CD4-positive, CD25-positive, alpha-beta regulatory T cell (primary cell): ENCODE data around the gene CCDC187. TPM values are rescaled to one million over a fixed set of nuclear protein-coding genes. Genes with fewer than 3 reads are reported as not detected.
A peak's percentile ranks its signal among the peaks of the same experiment; 100 is the strongest.

ENCODE experiments used
- ATAC-seq, 2 donors: fragments of 150-1000 bp; cut with Tn5 transposase; one replicate each; pipeline ENCODE4 v1.10.0; 2021; ENCODE audit warnings: low read depth in 2 of 2, moderate number of reproducible peaks in 2 of 2, moderate library complexity in 1 of 2
- DNase-seq, 3 donors: peaks; one replicate each; pipeline versions ENCODE4 v3.0.0 to v3.0.0-alpha.2; 2012 to 2022; ENCODE audit warnings: mixed read lengths in 1 of 3
- H3K27ac ChIP-seq: one replicate; pipeline ENCODE4 v1.7.0; 2013; ENCODE audit warnings: mild to moderate bottlenecking, low read length; ENCODE audit not compliant: insufficient read depth, poor library complexity, severe bottlenecking
- H3K27me3 ChIP-seq: one replicate; pipeline ENCODE4 v1.7.0; 2013; ENCODE audit warnings: low read length; ENCODE audit not compliant: control insufficient read depth, insufficient read depth
- H3K36me3 ChIP-seq: one replicate; pipeline ENCODE4 v1.7.0; 2013; ENCODE audit warnings: mild to moderate bottlenecking, low read length, moderate library complexity; ENCODE audit not compliant: control insufficient read depth, insufficient read depth
- H3K4me1 ChIP-seq: 2 replicates; pipeline ENCODE4 v1.7.0; 2013; ENCODE audit warnings: mild to moderate bottlenecking, low read length; ENCODE audit not compliant: insufficient read depth, control insufficient read depth, poor library complexity, severe bottlenecking
- H3K4me3 ChIP-seq: one replicate; pipeline ENCODE4 v1.7.0; 2013; ENCODE audit warnings: low read depth, mild to moderate bottlenecking, low read length, moderate library complexity
- H3K9me3 ChIP-seq, 2 experiments: 1 replicate in 1 of 2; 2 replicates in 1 of 2; pipeline ENCODE4 v1.7.0; 2013; ENCODE audit warnings: low read length in 2 of 2, mild to moderate bottlenecking in 1 of 2, moderate library complexity in 1 of 2; ENCODE audit not compliant: control insufficient read depth in 2 of 2
- H3K27ac Mint-ChIP-seq, 3 donors: one replicate each; pipeline ENCODE4 v1.8.0; 2020 to 2022; ENCODE audit warnings: mild to moderate bottlenecking in 3 of 3, mixed read lengths in 3 of 3, moderate library complexity in 2 of 3
- H3K27me3 Mint-ChIP-seq: one replicate; pipeline ENCODE4 v1.8.0; 2022; ENCODE audit warnings: mild to moderate bottlenecking, mixed read lengths
- H3K36me3 Mint-ChIP-seq: one replicate; pipeline ENCODE4 v1.8.0; 2020; ENCODE audit warnings: mixed read lengths
- H3K4me1 Mint-ChIP-seq, 4 donors: one replicate each; pipeline ENCODE4 v1.8.0; 2020 to 2022; ENCODE audit warnings: mixed read lengths in 4 of 4, mild to moderate bottlenecking in 1 of 4
- H3K4me3 Mint-ChIP-seq, 4 donors: one replicate each; pipeline ENCODE4 v1.8.0; 2020 to 2022; ENCODE audit warnings: mild to moderate bottlenecking in 4 of 4, mixed read lengths in 4 of 4, moderate library complexity in 3 of 4
- H3K9me3 Mint-ChIP-seq, 7 donors: one replicate each; pipeline ENCODE4 v1.8.0; 2020 to 2022; ENCODE audit warnings: mixed read lengths in 7 of 7, mild to moderate bottlenecking in 3 of 7, moderate library complexity in 2 of 7
- polyA plus RNA-seq, 4 donors: library from polyadenylated mRNA; unstranded; fragments of 300-500 nt; fragmentation: Illumina TruSeq; gene quantifications; one replicate each; pipeline ENCODE4 v1.2.3, GENCODE V29; 2021
- total RNA-seq: library from RNA; stranded (reverse); gene quantifications from one replicate; pipeline ENCODE4 v1.2.3, GENCODE V29; 2022

CCDC187 gene
- total and polyA plus RNA-seq, 5 donors from 2014 or later = not detected

DNA sequence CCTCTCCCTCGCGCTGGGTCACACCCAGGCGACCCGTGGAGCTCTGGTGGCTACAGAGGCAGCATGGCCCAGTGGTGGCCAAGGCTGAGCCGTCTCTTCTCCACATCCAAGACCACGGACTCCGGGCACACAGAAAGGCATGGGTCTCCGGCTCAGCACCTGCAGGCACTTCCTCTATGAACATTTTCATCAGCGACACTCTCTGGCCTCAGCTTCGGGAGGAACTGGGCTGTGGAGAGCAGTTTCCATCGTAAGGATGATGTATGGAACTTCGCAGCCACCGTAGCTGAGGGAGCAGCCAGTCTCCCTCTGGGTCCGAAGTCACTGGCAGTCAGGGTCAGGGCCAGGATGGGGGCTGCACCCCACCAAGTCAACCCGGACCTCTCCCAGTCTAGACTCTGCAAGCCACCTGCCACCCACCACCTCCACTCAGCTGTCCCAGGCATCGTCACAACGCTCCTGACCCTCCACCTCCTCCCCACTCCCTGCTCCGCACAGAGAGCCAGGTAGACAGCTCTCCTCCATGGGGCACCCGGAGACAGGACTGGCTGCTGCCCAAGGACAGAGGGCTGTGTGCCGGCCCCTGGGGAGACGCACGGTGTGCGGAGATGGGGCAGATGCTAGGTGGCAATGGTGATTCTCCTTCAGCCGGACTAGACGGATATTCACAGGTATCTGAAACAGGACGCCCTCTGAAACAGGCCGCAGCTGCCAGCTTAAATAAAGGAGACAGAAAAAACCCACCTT is 68.0 kb downstream of the CCDC187 start:
- DNase-seq (no peak), ATAC-seq (no peak)
- no peaks in the 10 kb centered on the region for H3K27me3 ChIP-seq
- no peak overlapping the region for H3K4me3 Mint-ChIP-seq
- no peak overlapping the region for H3K4me3 ChIP-seq
- no peaks in the 10 kb centered on the region for H3K27me3 Mint-ChIP-seq
- H3K27ac ChIP-seq = no peak overlapping the region
- no peaks in the 10 kb centered on the region for H3K9me3 Mint-ChIP-seq
- H3K4me1 ChIP-seq = peaks cover 14% of the 10 kb centered on the region
- no peaks in the 10 kb centered on the region for H3K9me3 ChIP-seq
- H3K27ac Mint-ChIP-seq = no peak overlapping the region
- peaks cover 10% of the 10 kb centered on the region for H3K36me3 ChIP-seq
- peaks cover 17% of the 10 kb centered on the region for H3K36me3 Mint-ChIP-seq
- peaks cover 3 to 64% (median 20%) of the 10 kb centered on the region in 4 donors for H3K4me1 Mint-ChIP-seq

DNA sequence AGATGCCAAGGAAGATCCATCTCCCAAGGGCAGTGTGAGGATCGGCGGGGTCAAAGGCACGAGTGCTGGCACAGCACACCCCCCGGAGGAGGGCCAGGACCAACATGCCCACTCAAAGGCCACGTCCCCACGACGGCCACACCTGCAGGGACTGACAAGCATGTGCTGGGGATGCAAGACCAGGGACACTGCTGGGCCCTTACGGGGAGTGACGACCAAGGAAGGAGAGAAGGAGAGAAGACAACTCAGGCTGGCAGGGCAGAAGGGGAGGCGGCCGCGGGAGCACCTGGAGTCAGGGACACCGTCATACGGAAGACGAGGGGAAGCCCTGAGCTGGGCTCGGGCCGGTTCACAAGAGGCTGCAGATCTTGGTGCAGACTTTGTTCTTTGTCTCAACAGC is 68.7 kb downstream of the CCDC187 start:
- H3K4me1 ChIP-seq = peaks cover 14% of the 10 kb centered on the region
- H3K27me3 ChIP-seq = no peaks in the 10 kb centered on the region
- ATAC-seq (no peak), DNase-seq (no peak)
- Mint-ChIP-seq H3K36me3 (peaks cover 20% of the 10 kb centered on the region), H3K9me3 (no peaks in the 10 kb centered on the region), H3K4me1 (peaks cover 3 to 63% (median 21%) of the 10 kb centered on the region in 4 donors), H3K4me3 (no peak overlapping the region), H3K27ac (no peak overlapping the region), H3K27me3 (no peaks in the 10 kb centered on the region)
- peaks cover 10% of the 10 kb centered on the region for H3K36me3 ChIP-seq
- H3K4me3 ChIP-seq = no peak overlapping the region
- H3K27ac ChIP-seq = no peak overlapping the region
- H3K9me3 ChIP-seq = no peaks in the 10 kb centered on the region

DNA sequence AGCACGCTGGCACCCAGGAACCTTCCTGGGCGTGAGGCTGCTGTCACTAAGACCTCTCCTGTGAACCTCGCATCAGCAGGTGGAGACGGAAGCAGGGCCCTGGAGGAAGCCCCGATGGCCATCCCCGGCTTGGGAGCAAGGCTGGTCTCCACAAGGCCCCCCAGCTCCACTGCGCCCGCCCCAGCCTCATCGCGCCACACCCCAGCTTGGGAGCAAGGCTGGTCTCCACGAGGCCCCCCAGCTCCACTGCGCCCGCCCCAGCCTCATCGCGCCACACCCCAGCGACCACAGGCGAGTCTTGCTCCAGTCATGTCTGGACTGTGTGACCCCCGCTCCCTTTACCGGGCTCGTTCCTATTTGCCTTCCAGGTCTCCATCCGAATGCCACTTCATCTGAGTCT is 69.3 kb downstream of the CCDC187 start:
- Mint-ChIP-seq H3K36me3 (peaks cover 20% of the 10 kb centered on the region), H3K4me1 (peaks cover 3 to 61% (median 21%) of the 10 kb centered on the region in 4 donors)
- no peaks in the 10 kb centered on the region for H3K27me3 ChIP-seq

DNA sequence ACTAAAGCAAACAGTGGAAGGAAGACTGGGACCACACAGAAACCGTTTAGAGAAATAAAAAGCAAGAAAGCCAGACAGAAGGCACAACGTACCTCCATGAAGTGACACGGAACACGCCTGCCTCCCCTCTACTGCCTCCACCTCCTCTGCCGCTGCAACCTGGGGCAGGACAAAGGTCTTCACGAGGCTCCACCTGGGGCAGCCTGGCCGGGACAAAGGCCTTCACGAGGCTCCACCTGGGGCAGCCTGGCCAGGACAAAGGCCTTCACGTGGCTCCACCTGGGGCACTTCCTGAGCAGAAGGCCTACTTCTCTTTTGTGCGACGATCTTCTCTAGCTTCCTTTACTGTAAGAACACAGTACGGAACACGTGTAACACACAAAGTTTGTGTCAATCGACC is 70.0 kb downstream of the CCDC187 start:
- no peak for ATAC-seq
- Mint-ChIP-seq H3K27ac (peak overlapping the region in 2 of 3 donors; percentile 68 to 75), H3K9me3 (no peaks in the 10 kb centered on the region), H3K4me1 (peaks cover 3 to 54% (median 21%) of the 10 kb centered on the region in 4 donors), H3K4me3 (no peak overlapping the region), H3K36me3 (peaks cover 20% of the 10 kb centered on the region), H3K27me3 (no peaks in the 10 kb centered on the region)
- Histone ChIP-seq H3K9me3 (no peaks in the 10 kb centered on the region), H3K36me3 (peaks cover 10% of the 10 kb centered on the region), H3K4me3 (no peak overlapping the region), H3K27me3 (no peaks in the 10 kb centered on the region), H3K4me1 (peaks cover 14% of the 10 kb centered on the region), H3K27ac (no peak overlapping the region)
- DNase-seq = no peak

More for the DNA sequence above, 69.3 kb downstream of the CCDC187 start:
- Mint-ChIP-seq H3K27me3 (no peaks in the 10 kb centered on the region), H3K27ac (no peak overlapping the region), H3K9me3 (no peaks in the 10 kb centered on the region), H3K4me3 (no peak overlapping the region)
- DNase-seq (no peak), ATAC-seq (no peak)
- Histone ChIP-seq H3K4me1 (peaks cover 14% of the 10 kb centered on the region), H3K4me3 (no peak overlapping the region), H3K9me3 (no peaks in the 10 kb centered on the region), H3K27ac (no peak overlapping the region), H3K36me3 (peaks cover 10% of the 10 kb centered on the region)

DNA sequence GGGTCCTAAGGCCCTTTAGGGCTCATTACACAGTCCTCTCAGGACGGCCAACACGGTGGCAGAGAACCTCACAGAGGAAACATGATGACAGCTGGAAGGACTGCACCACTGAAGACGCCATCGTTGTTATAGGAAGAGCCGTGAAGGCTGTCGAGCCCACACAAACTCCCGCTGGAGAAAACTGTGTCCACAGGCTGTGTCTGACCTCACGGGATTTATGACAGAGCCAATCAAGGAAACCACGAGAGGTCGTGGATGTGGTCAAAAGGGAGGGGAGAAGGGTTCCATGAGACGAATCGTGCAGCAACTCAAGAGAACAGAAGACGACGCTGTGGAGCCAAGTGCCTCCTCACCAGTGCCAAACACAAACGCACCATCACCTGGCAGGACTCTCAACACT is 70.5 kb downstream of the CCDC187 start:
- Histone ChIP-seq H3K4me3 (no peak overlapping the region), H3K4me1 (peaks cover 14% of the 10 kb centered on the region), H3K9me3 (no peaks in the 10 kb centered on the region), H3K36me3 (peaks cover 10% of the 10 kb centered on the region), H3K27ac (no peak overlapping the region), H3K27me3 (no peaks in the 10 kb centered on the region)
- H3K9me3 Mint-ChIP-seq = no peaks in the 10 kb centered on the region
- peak overlapping the region in 1 of 4 donors; percentile 41 for H3K4me3 Mint-ChIP-seq
- H3K36me3 Mint-ChIP-seq = peaks cover 20% of the 10 kb centered on the region
- no peak for ATAC-seq
- DNase-seq = no peak
- peaks cover 3 to 53% (median 23%) of the 10 kb centered on the region in 4 donors for H3K4me1 Mint-ChIP-seq
- H3K27ac Mint-ChIP-seq = peak overlapping the region in 2 of 3 donors; percentile 68 to 75
- H3K27me3 Mint-ChIP-seq = no peaks in the 10 kb centered on the region

DNA sequence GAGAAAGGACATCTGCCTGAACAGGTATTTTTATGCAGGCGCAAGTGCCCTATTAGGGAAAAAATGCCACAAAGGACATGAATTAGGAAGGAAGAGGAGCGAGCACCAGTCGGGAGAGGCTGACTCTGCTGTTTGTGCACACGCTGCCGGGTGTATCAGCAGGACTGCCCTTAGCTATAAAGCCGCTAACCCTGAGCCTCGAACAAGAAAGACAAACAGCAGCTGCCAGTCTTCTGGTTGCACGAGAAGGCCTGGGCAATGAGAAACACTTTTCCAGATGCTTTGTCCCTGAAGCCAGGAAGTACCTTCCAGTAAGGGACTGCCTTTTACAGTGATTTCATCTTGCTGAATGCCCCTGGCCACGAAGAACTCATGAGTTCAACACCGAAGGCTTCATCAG is 70.9 kb downstream of the CCDC187 start:
- no peak overlapping the region for H3K27ac ChIP-seq
- Mint-ChIP-seq H3K36me3 (peaks cover 20% of the 10 kb centered on the region), H3K27ac (peak overlapping the region in 2 of 3 donors; percentile 68 to 75), H3K9me3 (peaks cover 0 to under 1% (median 0%) of the 10 kb centered on the region in 7 donors), H3K27me3 (no peaks in the 10 kb centered on the region), H3K4me1 (peaks cover 3 to 51% (median 23%) of the 10 kb centered on the region in 4 donors), H3K4me3 (no peak overlapping the region)
- H3K4me3 ChIP-seq = no peak overlapping the region
- no peak for ATAC-seq
- H3K27me3 ChIP-seq = no peaks in the 10 kb centered on the region
- DNase-seq = no peak
- peaks cover 10% of the 10 kb centered on the region for H3K36me3 ChIP-seq
- no peaks in the 10 kb centered on the region for H3K9me3 ChIP-seq
- H3K4me1 ChIP-seq = peaks cover 14% of the 10 kb centered on the region

DNA sequence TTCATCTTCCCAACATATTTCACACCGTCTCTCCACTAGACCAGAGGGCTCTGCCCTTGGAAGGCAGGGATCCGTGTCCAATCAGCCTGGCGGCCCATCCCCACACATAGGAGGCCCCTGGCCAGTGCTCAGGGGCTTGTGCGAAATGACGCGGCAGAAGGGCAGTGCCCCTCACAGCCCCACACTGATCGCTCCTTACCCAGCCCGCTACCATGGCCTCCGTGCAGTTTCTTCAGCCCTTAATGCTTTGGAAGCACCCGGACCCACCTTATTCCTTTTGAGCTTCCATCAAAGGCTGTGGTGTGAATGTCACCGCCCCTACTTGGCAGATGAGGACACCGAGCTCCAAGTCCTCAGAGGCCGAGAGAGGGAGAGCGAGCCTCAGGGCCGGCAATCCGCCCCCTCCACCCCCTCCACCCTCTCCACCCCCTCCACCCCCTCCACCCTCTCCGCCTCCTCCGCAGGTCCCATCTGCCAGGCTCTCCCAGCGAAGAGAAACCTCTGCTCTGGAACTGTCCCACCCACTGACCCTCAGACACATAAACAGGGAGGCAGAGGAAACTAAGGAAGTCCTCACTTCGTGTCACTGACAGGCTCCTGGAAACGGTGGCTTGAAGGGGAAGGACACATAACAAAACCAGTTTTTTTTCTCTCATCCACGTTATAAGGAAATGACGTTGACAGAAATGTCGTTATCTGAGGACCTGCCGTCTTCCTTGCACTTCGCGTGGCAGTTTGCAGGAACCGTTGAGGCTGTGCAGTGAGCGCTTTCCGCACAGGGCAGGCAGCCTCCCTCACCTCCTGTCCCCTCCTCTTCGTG is 72.2 kb downstream of the CCDC187 start:
- H3K27me3 ChIP-seq = no peaks in the 10 kb centered on the region
- ATAC-seq = peak; percentile 48 to 60
- H3K27ac ChIP-seq = peak overlapping the region; percentile 47
- H3K9me3 ChIP-seq = no peaks in the 10 kb centered on the region
- Mint-ChIP-seq H3K36me3 (peaks cover 20% of the 10 kb centered on the region), H3K9me3 (peaks cover 0 to 1% (median 0%) of the 10 kb centered on the region in 7 donors), H3K27ac (peak overlapping the region; percentile 60 to 95 (median 91)), H3K4me1 (peaks cover 3 to 55% (median 23%) of the 10 kb centered on the region in 4 donors), H3K27me3 (no peaks in the 10 kb centered on the region), H3K4me3 (peak overlapping the region; percentile 73 to 82 (median 79))
- DNase-seq = peak; percentile 14 to 67 (median 57)
- H3K36me3 ChIP-seq = peaks cover 10% of the 10 kb centered on the region
- H3K4me1 ChIP-seq = peaks cover 14% of the 10 kb centered on the region
- peak overlapping the region; percentile 65 for H3K4me3 ChIP-seq
